HepG2 (cell line): Measurements from ENCODE around the gene AP4M1. TPM values are rescaled to one million over a fixed set of nuclear protein-coding genes. Genes with fewer than 3 reads are reported as not detected.

ENCODE experiments used
- ATAC-seq: fragments of 200-7000 bp; cut with Tn5 transposase; 3 replicates; pipeline ENCODE4 v1.9.1; 2020; ENCODE audit warnings: mild to moderate bottlenecking, moderate library complexity
- BruUV-seq: library from RNA; stranded (reverse); fragments of 400-500 nt; replicated peaks from 2 replicates; lab custom pipeline; 2021; lab: Mats Ljungman, UMichigan
- CTCF ChIA-PET: fragments of 300-600 bp; formaldehyde crosslinking; extraction: SDS; loops from one replicate; lab custom pipeline; 2021; ENCODE audit warnings: low total read pairs, inconsistent platforms, low intra/inter-chr PET ratio; lab: Yijun Ruan, JAX
- POLR2A ChIA-PET: fragments of 350-600 bp; sonication (Branson Sonifier 250); formaldehyde crosslinking; loops from one replicate; lab custom pipeline; 2020; ENCODE audit warnings: antibody characterized with exemption, inconsistent platforms; lab: Yijun Ruan, JAX
- DNase-seq: peaks from one replicate; pipeline ENCODE4 v3.0.0-alpha.2; 2015; ENCODE audit warnings: low spot score
- FAIRE-seq: peaks from 3 replicates; lab custom pipeline; 2011; peaks lifted over from hg19 to GRCh38; lab: Jason Lieb, UNC
- H2AFZ ChIP-seq: one replicate; pipeline ENCODE4 v1.6.1; 2011; ENCODE audit warnings: low read length, inconsistent platforms
- H3K27ac ChIP-seq: fragments of 300-600 bp; 3 replicates; pipeline ENCODE4 v1.8.0; 2011; ENCODE audit warnings: mixed run types, mild to moderate bottlenecking, mixed read lengths, low read length, inconsistent platforms; ENCODE audit not compliant: insufficient read depth; ENCODE audit errors: extremely low read length
- H3K27me3 ChIP-seq, 2 experiments: fragments of 200-600 bp in 1 of 2; 2 replicates in 1 of 2; 3 replicates in 1 of 2; pipeline versions ENCODE4 v1.6.0 to v1.8.0; 2011; ENCODE audit warnings: low read length in 2 of 2, mild to moderate bottlenecking in 2 of 2, moderate library complexity in 2 of 2, inconsistent platforms in 1 of 2; ENCODE audit not compliant: insufficient read depth in 2 of 2, control insufficient read depth in 1 of 2
- H3K36me3 ChIP-seq, 2 experiments: fragments of 200-600 bp in 1 of 2; replicated peaks in 1 of 2; 2 replicates in 1 of 2; 3 replicates in 1 of 2; pipeline versions ENCODE4 v1.5.1 to v1.8.0; 2011; ENCODE audit warnings: low read length in 2 of 2, inconsistent platforms in 1 of 2; ENCODE audit not compliant: insufficient read depth in 2 of 2, control insufficient read depth in 1 of 2
- H3K4me1 ChIP-seq: 2 replicates; pipeline ENCODE4 v1.5.1; 2012; ENCODE audit warnings: low read length, inconsistent platforms; ENCODE audit not compliant: insufficient read depth
- H3K4me2 ChIP-seq: 2 replicates; pipeline ENCODE4 v1.6.0; 2011; ENCODE audit warnings: low read depth, low read length, inconsistent platforms
- H3K4me3 ChIP-seq, 3 experiments: fragments of 200-600 bp in 1 of 3; sonication (generic), shearing (Covaris generic) in 1 of 3; replicated peaks in 1 of 3; 2 replicates each; pipeline ENCODE4 v1.5.1; 2011 to 2016; ENCODE audit warnings: low read length in 3 of 3, inconsistent platforms in 2 of 3, low read depth in 2 of 3, mild to moderate bottlenecking in 2 of 3, control low read depth in 1 of 3, mixed read lengths in 1 of 3; ENCODE audit not compliant: insufficient read depth in 1 of 3
- H3K79me2 ChIP-seq: one replicate; pipeline ENCODE4 v1.6.1; 2011; ENCODE audit warnings: low read length, inconsistent platforms; ENCODE audit not compliant: insufficient read depth
- H3K9ac ChIP-seq: 2 replicates; pipeline ENCODE4 v1.6.0; 2011; ENCODE audit warnings: mild to moderate bottlenecking, low read depth, low read length, inconsistent platforms; ENCODE audit not compliant: insufficient read depth
- H3K9me3 ChIP-seq: 2 replicates; pipeline ENCODE4 v1.5.1; 2012; ENCODE audit warnings: mild to moderate bottlenecking, low read length
- H4K20me1 ChIP-seq: 2 replicates; pipeline ENCODE4 v1.6.0; 2011; ENCODE audit warnings: inconsistent platforms, mild to moderate bottlenecking, low read length, moderate library complexity; ENCODE audit not compliant: insufficient read depth
- AGO1 ChIP-seq: fragments of 200-400 bp; formaldehyde crosslinking; IDR thresholded peaks from 2 replicates; pipeline ENCODE4 v1.6.1; 2017; ENCODE audit warnings: mild to moderate bottlenecking, low read depth, low read length, moderate library complexity; ENCODE audit not compliant: poor library complexity, severe bottlenecking
- AGO2 ChIP-seq: fragments of 200-400 bp; formaldehyde crosslinking; optimal IDR thresholded peaks from 2 replicates; pipeline ENCODE3; 2017; ENCODE audit warnings: mild to moderate bottlenecking, low read depth, low read length, moderate library complexity
- AKNA ChIP-seq: sonication (generic); formaldehyde crosslinking; IDR thresholded peaks from 2 replicates; pipeline ENCODE4 v1.4.0; 2020; ENCODE audit warnings: missing genetic modification reagents, borderline replicate concordance
- DNMT1 ChIP-seq: sonication (generic); formaldehyde crosslinking; IDR thresholded peaks from 2 replicates; pipeline ENCODE4 v1.5.1; 2020; ENCODE audit warnings: mild to moderate bottlenecking, missing genetic modification reagents
- DR1 ChIP-seq: sonication (generic); formaldehyde crosslinking; IDR thresholded peaks from 2 replicates; pipeline ENCODE4 v1.8.0; 2021; ENCODE audit warnings: mild to moderate bottlenecking, missing genetic modification reagents, inconsistent platforms
- KLF12 ChIP-seq: sonication (generic); formaldehyde crosslinking; IDR thresholded peaks from 2 replicates; pipeline ENCODE4 v1.4.0; 2020; ENCODE audit warnings: missing genetic modification reagents, borderline replicate concordance
- RBFOX2 ChIP-seq: fragments of 200-400 bp; formaldehyde crosslinking; IDR thresholded peaks from 2 replicates; pipeline ENCODE4 v1.6.1; 2017; ENCODE audit warnings: low read depth, mild to moderate bottlenecking, low read length
- RNF2 ChIP-seq: fragments of 450-650 bp; conservative IDR thresholded peaks from 2 replicates; pipeline ENCODE4 v1.6.1; 2016; ENCODE audit warnings: low read depth
- SPEN ChIP-seq: sonication (generic); formaldehyde crosslinking; IDR thresholded peaks from 2 replicates; pipeline ENCODE4 v1.5.1; 2020; ENCODE audit warnings: low read depth, mild to moderate bottlenecking, missing genetic modification reagents
- TAF15 ChIP-seq: fragments of 200-400 bp; formaldehyde crosslinking; IDR thresholded peaks from one replicate; pipeline ENCODE4 v1.6.1; 2018; ENCODE audit warnings: mild to moderate bottlenecking, low read depth, low read length; ENCODE audit not compliant: poor library complexity, severe bottlenecking
- ZC3H13 ChIP-seq: sonication (generic); formaldehyde crosslinking; IDR thresholded peaks from 2 replicates; pipeline ENCODE4 v1.8.1; 2023; ENCODE audit warnings: mild to moderate bottlenecking, missing genetic modification reagents, moderate library complexity
- ZFP36L1 ChIP-seq: sonication (generic); formaldehyde crosslinking; IDR thresholded peaks from 2 replicates; pipeline ENCODE4 v1.8.0; 2022; ENCODE audit warnings: mild to moderate bottlenecking, missing genetic modification reagents, moderate library complexity
- ZNF143 ChIP-seq: sonication (generic); formaldehyde crosslinking; IDR thresholded peaks from 2 replicates; pipeline ENCODE4 v1.4.0; 2020; ENCODE audit warnings: missing genetic modification reagents
- ZNF367 ChIP-seq: sonication (generic); formaldehyde crosslinking; IDR thresholded peaks from 2 replicates; pipeline ENCODE4 v1.4.0; 2020; ENCODE audit warnings: missing genetic modification reagents, borderline replicate concordance
- ZSCAN30 ChIP-seq: sonication (generic); formaldehyde crosslinking; IDR thresholded peaks from 2 replicates; pipeline ENCODE4 v1.5.0; 2020; ENCODE audit warnings: mild to moderate bottlenecking, missing genetic modification reagents
- WGBS: methylation state at CpG from one replicate; pipeline ENCODE4 v1.1.6; 2017; ENCODE audit warnings: low lambda C conversion rate; 5-methylcytosine and 5-hydroxymethylcytosine counted together
- in situ Hi-C: cut with HindIII; loops from 2 replicates; pipeline ENCODE4 v1.10.0; 2017; ENCODE audit warnings: low pct_unique_long_range_greater_than_20kb; ENCODE audit not compliant: extremely low pct_ligation_motif_present
- intact Hi-C: fragments of 100-400 bp; cut with micrococcal nuclease; formaldehyde crosslinking; loops from one replicate; pipeline ENCODE4 v1.10.0; 2022; ENCODE audit not compliant: unreplicated experiment
- polyA plus RNA-seq, 8 experiments: library from polyadenylated mRNA; depleted of rRNA in 3 of 8; stranded (reverse) in 7 of 8; unstranded in 1 of 8; fragments of >200 nt; fragmentation: Illumina TruSeq in 4 of 8; extraction: Trizol in 4 of 8; gene quantifications; 2 replicates each; pipeline versions ENCODE4 v1.2.1 to v1.2.3, GENCODE V29; 2011 to 2016; ENCODE audit warnings: low read depth in 4 of 8, missing spikeins in 1 of 8, mixed read lengths in 1 of 8; ENCODE audit not compliant: insufficient read depth in 1 of 8
- total RNA-seq, 5 experiments: library from RNA; depleted of rRNA; stranded (reverse); fragments of >200 nt; fragmentation: Illumina TruSeq; extraction: Trizol; gene quantifications; 2 replicates each; pipeline ENCODE4 v1.2.3, GENCODE V29; 2016; ENCODE audit warnings: low read depth in 1 of 5

AP4M1 gene
- total and polyA plus RNA-seq, 2 of the 13 experiments (the other 11 are each of a cell fraction or from before 2014, with no cell fraction given) = 6.3 to 9.7 TPM

- CTCF ChIA-PET = no interaction called here
- H3K27ac ChIP-seq = no peak overlapping the region
- no peaks in the 10 kb centered on the region for H3K9me3 ChIP-seq
- intact Hi-C loops = no loop called here
- no peak overlapping the region for H3K4me2 ChIP-seq
- no TSS peak for BruUV-seq
- H3K4me3 ChIP-seq = no peak overlapping the region
- no peak for TF ChIP-seq ZNF143 (CRISPR knock-in tag)
- no peak for TF ChIP-seq ZFP36L1
- TF ChIP-seq ZSCAN30 (CRISPR knock-in tag) = no peak
- no peak for TF ChIP-seq DNMT1
- no peak for TF ChIP-seq TAF15
- TF ChIP-seq SPEN = no peak
- TF ChIP-seq, all 625 proteins: peak for 0
- POLR2A ChIA-PET = no interaction called here
- H2AFZ ChIP-seq = no peak overlapping the region
- H4K20me1 ChIP-seq = peaks cover under 1% of the 10 kb centered on the region; the same call in 1 of the 2 replicates
- ATAC-seq = no peak
- DNase-seq = no peak
- no peaks in the 10 kb centered on the region for H3K27me3 ChIP-seq
- no peak overlapping the region for H3K9ac ChIP-seq
- FAIRE-seq = no peak
- H3K79me2 ChIP-seq = peaks cover 15% of the 10 kb centered on the region
- H3K4me1 ChIP-seq = peaks cover 75% of the 10 kb centered on the region
- in situ Hi-C loops = no loop called here
- H3K36me3 ChIP-seq = peaks cover 6 to 24% of the 10 kb centered on the region in 2 experiments
These were observed 51.0 kb downstream of the AP4M1 start for GRCh38 chr7:100152404-100152803.

- Histone ChIP-seq H3K27me3 (no peaks in the 10 kb centered on the region), H3K9me3 (no peaks in the 10 kb centered on the region), H3K36me3 (peaks cover 6 to 24% of the 10 kb centered on the region in 2 experiments), H3K4me3 (no peak overlapping the region), H3K79me2 (peaks cover 15% of the 10 kb centered on the region), H3K4me1 (peaks cover 75% of the 10 kb centered on the region), H2AFZ (no peak overlapping the region), H4K20me1 (peaks cover 6% of the 10 kb centered on the region; the same call in 1 of the 2 replicates), H3K27ac (no peak overlapping the region), H3K4me2 (no peak overlapping the region), H3K9ac (no peak overlapping the region)
- CTCF ChIA-PET = no interaction called here
- ATAC-seq = no peak
- no peak for FAIRE-seq
- in situ Hi-C loops = no loop called here
- intact Hi-C loops = no loop called here
- BruUV-seq = no TSS peak
- 97% methylated on average over 13 of the region's 18 CpGs for WGBS
- POLR2A ChIA-PET = no interaction called here
- DNase-seq = no peak
- TF ChIP-seq ZNF367 (CRISPR knock-in tag) (no peak), AGO2 (peak; percentile 82), KLF12 (CRISPR knock-in tag) (no peak), DR1 (CRISPR knock-in tag) (no peak), AGO1 (peak; percentile 43), RNF2 (no peak), ZC3H13 (CRISPR knock-in tag) (no peak), AKNA (CRISPR knock-in tag) (no peak), RBFOX2 (peak; percentile 61)
These were observed 51.7 kb downstream of the AP4M1 start for GRCh38 chr7:100152937-100153666.
